LNCaP clone FGC (cell line): Measurements from ENCODE around the gene SLC35C1.

Source experiments
- DNase-seq: peaks from one replicate; pipeline ENCODE4 v3.0.0-alpha.2; 2011; ENCODE audit warnings: low read depth
- H3K4me3 ChIP-seq: 2 replicates; pipeline ENCODE4 v1.5.1; 2011; ENCODE audit warnings: mild to moderate bottlenecking, low read depth, low read length, control low read depth
- TF ChIP-seq, protein P1 (sequence below): IDR thresholded peaks from 2 replicates; pipeline ENCODE4 v1.5.1; 2012; ENCODE audit warnings: mild to moderate bottlenecking; ENCODE audit not compliant: control insufficient read depth, insufficient read depth; ENCODE audit errors: extremely low read depth

The SLC35C1 gene

GRCh38 chr11:45859661-45860140, 54.8 kb downstream of the SLC35C1 start:
- H3K4me3 ChIP-seq: no peak overlapping the region
- peak; percentile 65 for DNase-seq
- TF ChIP-seq, protein P1, sequence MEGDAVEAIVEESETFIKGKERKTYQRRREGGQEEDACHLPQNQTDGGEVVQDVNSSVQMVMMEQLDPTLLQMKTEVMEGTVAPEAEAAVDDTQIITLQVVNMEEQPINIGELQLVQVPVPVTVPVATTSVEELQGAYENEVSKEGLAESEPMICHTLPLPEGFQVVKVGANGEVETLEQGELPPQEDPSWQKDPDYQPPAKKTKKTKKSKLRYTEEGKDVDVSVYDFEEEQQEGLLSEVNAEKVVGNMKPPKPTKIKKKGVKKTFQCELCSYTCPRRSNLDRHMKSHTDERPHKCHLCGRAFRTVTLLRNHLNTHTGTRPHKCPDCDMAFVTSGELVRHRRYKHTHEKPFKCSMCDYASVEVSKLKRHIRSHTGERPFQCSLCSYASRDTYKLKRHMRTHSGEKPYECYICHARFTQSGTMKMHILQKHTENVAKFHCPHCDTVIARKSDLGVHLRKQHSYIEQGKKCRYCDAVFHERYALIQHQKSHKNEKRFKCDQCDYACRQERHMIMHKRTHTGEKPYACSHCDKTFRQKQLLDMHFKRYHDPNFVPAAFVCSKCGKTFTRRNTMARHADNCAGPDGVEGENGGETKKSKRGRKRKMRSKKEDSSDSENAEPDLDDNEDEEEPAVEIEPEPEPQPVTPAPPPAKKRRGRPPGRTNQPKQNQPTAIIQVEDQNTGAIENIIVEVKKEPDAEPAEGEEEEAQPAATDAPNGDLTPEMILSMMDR: no peak

DNA sequence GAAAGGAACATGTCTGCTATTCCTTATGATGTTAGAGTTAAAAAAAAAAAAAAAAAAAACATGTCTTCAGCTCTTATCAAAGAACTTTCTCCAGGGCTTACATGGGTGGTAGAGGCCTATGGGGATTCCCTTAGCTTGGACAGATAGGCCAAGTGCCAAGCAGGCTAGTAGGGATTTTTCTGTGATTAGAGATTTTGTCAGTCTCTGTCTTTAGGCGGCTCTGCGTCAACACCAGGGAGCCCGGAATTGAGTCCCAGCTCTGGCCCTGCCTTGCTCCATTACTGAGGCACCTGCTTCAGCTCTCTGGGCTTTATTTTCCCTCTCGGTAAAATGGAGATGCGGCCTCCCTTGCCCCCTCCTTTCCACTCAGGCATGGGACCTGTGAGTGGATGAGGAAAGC, 55.4 kb downstream of the SLC35C1 start:
- TF ChIP-seq, protein P1: no peak
- H3K4me3 ChIP-seq: no peak overlapping the region
- DNase-seq: no peak

DNA sequence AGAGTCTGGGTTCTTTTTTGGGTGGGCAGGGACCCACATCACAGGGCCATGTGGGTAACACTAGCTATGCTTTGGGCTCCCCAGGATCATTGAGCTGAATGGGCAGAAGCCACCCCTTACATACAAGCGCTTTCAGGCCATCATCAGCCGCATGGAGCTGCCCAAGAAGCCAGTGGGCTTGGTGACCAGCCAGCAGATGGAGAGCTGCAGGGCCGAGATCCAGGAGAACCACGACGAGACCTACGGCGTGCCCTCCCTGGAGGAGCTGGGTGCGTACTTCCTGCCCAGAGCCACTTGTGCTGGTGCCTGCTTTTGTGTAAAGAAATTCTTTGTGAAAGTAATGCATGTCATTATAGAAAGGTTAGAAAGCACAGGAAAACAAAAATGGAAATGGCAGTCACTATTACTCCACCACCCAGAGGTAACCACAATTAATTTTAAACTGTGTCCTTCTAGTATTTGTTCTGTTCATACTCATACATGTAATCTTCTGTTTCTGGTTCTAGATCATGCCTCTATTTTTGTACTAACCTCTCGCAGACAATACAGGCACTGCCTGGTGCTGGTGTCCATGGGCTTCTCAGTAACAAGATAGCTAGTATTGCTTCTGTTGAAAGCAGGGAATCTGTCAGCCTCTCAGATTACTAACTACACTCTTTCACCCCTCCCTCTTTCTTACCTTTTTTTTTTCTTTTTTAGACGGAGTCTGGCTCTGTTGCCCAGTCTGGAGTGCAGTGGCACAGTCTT, 56.0 kb downstream of the SLC35C1 start:
- no peak for DNase-seq
- H3K4me3 ChIP-seq: no peak overlapping the region
- TF ChIP-seq, protein P1: no peak
